GM03348 (cell line): ENCODE measurements around the gene MS4A10.

ENCODE experiments used
- DNase-seq: peaks from one replicate; pipeline ENCODE4 v3.0.0; 2012; ENCODE audit warnings: low spot score

The MS4A10 gene

DNA sequence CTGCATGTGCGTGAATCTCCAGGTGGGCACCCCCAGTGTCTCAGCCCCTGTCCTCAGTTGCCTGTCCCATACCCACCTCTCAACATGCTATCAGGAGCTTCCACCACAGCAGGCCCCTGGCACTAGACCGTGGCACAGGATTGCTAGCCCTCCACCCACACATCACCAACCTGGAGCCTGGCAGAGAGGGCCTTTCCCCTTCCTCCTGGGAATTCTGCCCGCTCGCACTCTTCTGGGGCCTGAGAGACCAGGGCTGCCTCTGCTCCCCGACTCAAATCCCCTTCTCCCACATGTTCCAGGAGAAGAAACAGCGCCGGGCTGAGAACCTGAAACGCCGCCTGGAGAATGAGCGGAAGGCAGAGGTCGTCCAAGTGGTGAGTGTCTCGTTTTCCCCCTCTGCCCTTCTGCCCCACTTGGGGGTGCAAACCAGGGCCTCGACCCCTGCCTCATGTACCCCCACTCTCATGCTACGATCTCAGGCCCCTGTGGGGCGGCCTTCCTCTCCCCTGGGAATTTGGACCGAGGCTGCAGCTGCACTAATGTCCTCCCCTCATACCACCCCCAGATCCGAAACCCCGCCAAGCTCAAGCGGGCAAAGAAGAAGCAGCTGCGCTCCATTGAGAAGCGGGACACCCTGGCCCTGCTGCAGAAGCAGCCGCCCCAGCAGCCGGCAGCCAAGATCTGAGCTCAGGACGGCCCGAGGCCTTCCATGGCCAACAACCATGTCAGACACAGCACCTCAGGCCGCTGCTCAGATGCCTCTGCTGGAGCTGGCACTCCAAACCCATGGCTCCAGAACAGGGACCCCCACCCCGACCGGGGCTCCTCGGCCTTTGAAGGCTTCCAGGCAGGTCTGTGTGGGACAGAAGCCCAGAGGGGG lies 64.7 kb downstream of the MS4A10 start:
- DNase-seq, result no peak
